ENCODE measurements around the gene CFHR3.
"Not testable (repeated sequence)": the region's sequence is repeated elsewhere in the genome, so short reads cannot be mapped to it uniquely, and the experiment has no call there.

Gene CFHR3

DNA sequence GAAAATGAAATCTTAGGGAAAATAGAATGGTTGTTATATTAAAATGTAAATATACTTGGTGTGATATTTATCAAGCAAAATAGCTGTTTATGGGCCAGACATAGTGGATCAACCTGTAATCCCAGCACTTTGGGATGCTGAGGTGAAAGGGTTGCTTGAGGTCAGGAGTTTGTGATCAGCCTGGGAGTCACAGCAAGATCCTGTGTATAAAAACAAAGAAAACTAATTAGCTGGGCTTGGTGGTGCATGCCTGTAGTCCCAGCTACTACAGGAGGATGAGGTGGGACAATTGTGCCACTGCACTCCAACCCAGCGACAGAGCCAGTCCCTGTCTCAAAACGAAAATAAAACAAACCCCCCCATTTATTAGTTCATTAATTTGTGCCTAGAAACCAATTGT lies 23.3 kb downstream of the CFHR3 start:
- TF ChIP-seq CTCF (IDR thresholded peaks at IDR 0.05; ENCODE audit: unreplicated experiment in 3 of 3): no peak
- Mint-ChIP-seq H3K27ac (no peak overlapping the region), H3K9me3 (peaks cover 4% of the 10 kb centered on the region), H3K4me1 (no peaks in the 10 kb centered on the region), H3K36me3 (ENCODE audit: low read depth) (no peaks in the 10 kb centered on the region), H3K4me3 (no peak overlapping the region), H3K27me3 (ENCODE audit: low read depth) (no peaks in the 10 kb centered on the region)

GRCh38 chr1:196801920-196802319 lies 27.3 kb downstream of the CFHR3 start:
- H3K4me1 Mint-ChIP-seq; H3K4me3 Mint-ChIP-seq; H3K27me3 Mint-ChIP-seq (ENCODE audit: low read depth); H3K27ac Mint-ChIP-seq; H3K9me3 Mint-ChIP-seq; H3K36me3 Mint-ChIP-seq (ENCODE audit: low read depth): not testable (repeated sequence)

DNA sequence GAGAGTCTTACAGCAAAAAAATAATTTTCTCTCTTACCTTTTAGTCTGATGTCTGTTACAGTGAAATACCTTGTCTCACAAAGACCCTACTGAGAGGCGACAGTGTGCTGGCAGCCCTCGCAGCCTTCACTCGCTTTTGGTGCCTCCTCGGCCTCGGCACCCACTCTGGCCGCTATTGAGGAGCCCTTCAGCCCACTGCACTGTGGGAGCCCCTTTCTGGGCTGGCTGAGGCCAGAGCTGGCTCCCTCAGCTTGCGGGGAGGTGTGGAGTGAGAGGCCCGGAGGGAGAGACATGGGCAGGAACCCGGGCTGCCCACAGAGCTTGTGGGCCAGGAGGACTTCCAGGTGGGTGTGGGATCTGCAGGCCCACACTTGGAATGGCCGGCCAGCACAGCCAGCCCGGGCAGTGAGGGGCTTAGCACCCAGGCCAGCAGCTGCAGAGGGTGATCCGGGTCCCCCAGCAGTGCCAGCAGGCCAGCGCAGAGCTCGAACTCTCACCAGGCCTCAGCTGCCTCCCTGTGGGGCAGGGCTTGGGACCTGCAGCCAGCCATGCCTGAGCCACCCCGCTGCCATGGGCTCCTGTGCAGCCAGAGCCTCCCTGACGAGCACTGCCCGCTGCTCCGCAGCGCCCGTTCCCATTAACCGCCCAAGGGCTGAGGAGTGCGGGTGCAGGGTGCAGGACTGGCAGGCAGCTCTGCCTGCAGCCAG lies 34.0 kb downstream of the CFHR3 start:
- Mint-ChIP-seq H3K9me3 (peaks cover 2% of the 10 kb centered on the region), H3K27me3 (ENCODE audit: low read depth) (peaks cover 4% of the 10 kb centered on the region), H3K4me1 (no peaks in the 10 kb centered on the region), H3K4me3 (no peak overlapping the region), H3K36me3 (ENCODE audit: low read depth) (no peaks in the 10 kb centered on the region), H3K27ac (no peak overlapping the region)
- TF ChIP-seq CTCF (IDR thresholded peaks at IDR 0.05; ENCODE audit: unreplicated experiment in 3 of 3): no peak

DNA sequence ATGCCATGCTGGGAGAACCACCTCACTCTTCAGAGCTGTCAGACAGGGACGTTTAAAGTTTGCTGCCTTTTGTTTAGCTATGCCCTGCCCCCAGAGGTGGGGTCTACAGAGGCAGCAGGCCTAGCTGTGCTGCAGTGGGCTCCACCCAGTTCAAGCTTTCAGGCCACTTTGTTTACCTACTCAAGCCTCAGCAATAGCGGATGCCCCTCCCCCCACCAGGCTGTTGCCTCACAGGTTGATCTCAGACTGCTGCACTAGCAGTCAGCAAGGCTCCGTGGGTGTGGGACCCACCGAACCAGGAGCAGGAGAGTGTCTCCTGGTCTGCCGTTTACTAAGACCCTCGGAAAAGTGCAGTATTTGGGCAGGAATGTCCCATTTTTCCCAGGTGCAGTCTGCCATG lies 42.8 kb downstream of the CFHR3 start:
- H3K9me3 Mint-ChIP-seq; H3K4me3 Mint-ChIP-seq; H3K36me3 Mint-ChIP-seq (ENCODE audit: low read depth); H3K4me1 Mint-ChIP-seq; H3K27ac Mint-ChIP-seq; H3K27me3 Mint-ChIP-seq (ENCODE audit: low read depth): not testable (repeated sequence)

DNA sequence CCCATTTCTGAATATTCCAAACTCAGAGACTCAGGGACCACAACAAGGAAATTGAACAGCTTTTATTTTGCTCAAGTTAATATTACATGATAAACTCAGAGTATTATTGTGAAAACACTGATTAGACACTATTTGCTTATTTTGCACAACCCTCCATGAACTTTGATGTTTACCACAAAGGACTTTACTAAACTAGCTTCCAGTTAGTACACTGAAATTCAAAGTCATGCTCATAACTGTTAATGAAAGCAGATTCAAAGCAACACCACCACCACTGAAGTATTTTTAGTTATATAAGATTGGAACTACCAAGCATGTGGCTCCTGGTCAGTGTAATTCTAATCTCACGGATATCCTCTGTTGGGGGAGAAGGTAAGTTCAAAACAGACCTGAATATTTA lies 44.9 kb downstream of the CFHR3 start, which contains the start of gene CFHR1:
Gene CFHR1, plus strand, starts transcription at position 201 of the 400 bp plus-strand sequence. Its CDS starts 114 bp downstream, at position 315.
- H3K27me3 Mint-ChIP-seq (ENCODE audit: low read depth); H3K9me3 Mint-ChIP-seq; H3K4me1 Mint-ChIP-seq; H3K4me3 Mint-ChIP-seq; H3K36me3 Mint-ChIP-seq (ENCODE audit: low read depth); H3K27ac Mint-ChIP-seq: not testable (repeated sequence)

DNA sequence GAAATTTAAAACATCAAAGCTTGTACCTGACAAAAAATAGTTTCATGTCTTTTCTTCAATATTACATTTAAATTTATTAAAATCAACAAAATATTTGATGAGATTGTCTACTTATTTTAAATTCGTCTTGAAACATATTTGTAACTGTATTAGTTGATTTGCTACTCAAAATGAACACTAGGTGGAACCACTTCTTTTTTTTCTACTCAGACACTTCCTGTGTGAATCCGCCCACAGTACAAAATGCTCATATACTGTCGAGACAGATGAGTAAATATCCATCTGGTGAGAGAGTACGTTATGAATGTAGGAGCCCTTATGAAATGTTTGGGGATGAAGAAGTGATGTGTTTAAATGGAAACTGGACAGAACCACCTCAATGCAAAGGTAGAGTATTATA lies 53.2 kb downstream of the CFHR3 start:
- H3K36me3 Mint-ChIP-seq (ENCODE audit: low read depth); H3K9me3 Mint-ChIP-seq; H3K4me1 Mint-ChIP-seq; H3K27ac Mint-ChIP-seq; H3K27me3 Mint-ChIP-seq (ENCODE audit: low read depth): not testable (repeated sequence)
- TF ChIP-seq CTCF (IDR thresholded peaks at IDR 0.05; ENCODE audit: unreplicated experiment in 3 of 3): peak in 2 of 3 experiments; percentile 33 to 41
- peak overlapping the region in 1 of 3 experiments; percentile 60 for H3K4me3 Mint-ChIP-seq
